Activated T-cell treated with anti-CD3 and anti-CD28 coated beads, Interleukin-2, amount 50 U/mL, for 48 hours (primary cell): ENCODE measurements around the gene HDAC1.

ENCODE experiments used
- DNase-seq, 2 experiments: peaks; one replicate each; pipeline ENCODE4 v3.0.0-alpha.2; 2020

Gene HDAC1

DNA sequence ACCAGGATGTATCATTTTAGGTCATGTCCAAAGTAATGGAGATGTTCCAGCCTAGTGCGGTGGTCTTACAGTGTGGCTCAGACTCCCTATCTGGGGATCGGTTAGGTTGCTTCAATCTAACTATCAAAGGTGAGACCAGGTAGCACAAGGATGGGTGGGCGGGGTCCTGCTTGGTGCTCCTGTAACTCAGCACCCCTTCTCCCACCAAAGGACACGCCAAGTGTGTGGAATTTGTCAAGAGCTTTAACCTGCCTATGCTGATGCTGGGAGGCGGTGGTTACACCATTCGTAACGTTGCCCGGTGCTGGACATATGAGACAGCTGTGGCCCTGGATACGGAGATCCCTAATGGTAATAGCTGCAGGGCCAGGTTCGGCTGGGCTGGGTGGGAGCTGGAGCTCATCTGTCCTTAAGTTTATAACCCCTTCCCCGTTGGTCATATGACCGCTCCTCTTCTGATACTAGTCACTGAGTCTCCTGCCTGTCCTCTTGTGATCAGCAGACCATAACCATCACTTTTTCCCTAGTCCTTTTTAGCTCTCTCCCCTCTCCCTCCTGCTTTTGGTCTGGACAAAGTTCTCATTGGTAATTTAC lies 38.8 kb downstream of the HDAC1 start:
- no peak for DNase-seq

DNA sequence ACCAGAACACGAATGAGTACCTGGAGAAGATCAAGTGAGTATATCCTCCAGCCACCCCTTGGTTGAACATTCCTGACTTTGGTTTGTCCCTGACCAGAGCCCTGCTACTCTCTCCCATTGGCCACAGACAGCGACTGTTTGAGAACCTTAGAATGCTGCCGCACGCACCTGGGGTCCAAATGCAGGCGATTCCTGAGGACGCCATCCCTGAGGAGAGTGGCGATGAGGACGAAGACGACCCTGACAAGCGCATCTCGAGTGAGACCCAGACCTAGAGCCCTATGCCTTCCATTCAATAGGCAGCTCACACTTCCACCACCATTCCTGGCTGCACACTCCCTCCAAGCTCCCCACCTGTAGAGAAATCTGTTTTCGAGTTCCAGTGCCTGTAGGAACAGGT lies 39.7 kb downstream of the HDAC1 start:
- no peak for DNase-seq

DNA sequence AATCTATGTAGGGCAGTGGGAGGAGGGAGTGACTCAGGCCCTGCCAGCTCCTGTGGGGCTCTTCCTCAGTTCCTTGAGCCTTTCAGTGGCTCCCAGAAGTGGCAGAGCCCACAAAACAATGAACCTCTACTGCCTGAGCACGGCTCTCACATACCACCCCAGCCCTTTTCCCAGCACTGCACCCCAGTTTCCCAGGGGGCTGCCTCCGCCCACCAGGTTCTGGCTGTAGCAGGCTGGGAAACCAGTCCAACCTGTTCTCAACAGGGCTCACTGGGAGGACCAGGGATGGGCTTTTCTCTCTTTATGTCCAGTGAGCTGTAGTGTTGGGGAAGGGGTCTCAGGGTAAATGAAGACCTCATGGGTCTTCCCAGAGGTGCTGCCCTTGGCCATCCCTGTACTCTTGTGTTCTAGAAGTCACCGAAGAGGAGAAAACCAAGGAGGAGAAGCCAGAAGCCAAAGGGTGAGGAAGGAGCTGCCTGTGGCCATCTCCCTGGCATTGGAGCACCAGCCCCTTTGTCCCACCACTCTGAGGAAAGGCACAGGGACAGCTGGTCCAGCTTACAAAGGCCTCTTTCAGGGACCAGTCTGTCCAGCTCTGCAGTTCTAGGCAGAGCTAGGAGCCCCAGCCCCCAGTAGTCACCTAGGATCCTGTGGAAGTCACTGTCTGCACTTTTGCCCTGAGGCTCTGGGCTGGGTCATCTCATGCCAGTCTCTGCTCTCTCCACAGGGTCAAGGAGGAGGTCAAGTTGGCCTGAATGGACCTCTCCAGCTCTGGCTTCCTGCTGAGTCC lies 40.6 kb downstream of the HDAC1 start:
- DNase-seq = no peak

DNA sequence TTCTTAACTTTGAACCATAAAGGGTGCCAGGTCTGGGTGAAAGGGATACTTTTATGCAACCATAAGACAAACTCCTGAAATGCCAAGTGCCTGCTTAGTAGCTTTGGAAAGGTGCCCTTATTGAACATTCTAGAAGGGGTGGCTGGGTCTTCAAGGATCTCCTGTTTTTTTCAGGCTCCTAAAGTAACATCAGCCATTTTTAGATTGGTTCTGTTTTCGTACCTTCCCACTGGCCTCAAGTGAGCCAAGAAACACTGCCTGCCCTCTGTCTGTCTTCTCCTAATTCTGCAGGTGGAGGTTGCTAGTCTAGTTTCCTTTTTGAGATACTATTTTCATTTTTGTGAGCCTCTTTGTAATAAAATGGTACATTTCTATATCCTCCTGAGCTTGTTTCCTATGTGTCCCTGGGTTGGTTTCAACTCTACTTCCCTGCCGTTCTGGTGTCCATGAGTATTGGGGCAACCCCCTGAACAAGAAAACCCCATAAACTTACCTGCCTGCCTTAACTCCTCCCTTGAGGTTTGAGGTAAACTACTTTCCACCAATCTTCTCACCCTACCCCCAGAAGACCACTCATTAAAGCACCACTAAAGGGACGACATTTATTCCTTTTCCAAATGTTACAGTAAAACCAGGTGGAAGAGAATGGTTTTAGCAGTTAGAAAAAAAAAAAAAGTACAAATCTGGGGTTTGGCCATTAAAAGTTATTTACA lies 41.5 kb downstream of the HDAC1 start:
- no peak for DNase-seq

DNA sequence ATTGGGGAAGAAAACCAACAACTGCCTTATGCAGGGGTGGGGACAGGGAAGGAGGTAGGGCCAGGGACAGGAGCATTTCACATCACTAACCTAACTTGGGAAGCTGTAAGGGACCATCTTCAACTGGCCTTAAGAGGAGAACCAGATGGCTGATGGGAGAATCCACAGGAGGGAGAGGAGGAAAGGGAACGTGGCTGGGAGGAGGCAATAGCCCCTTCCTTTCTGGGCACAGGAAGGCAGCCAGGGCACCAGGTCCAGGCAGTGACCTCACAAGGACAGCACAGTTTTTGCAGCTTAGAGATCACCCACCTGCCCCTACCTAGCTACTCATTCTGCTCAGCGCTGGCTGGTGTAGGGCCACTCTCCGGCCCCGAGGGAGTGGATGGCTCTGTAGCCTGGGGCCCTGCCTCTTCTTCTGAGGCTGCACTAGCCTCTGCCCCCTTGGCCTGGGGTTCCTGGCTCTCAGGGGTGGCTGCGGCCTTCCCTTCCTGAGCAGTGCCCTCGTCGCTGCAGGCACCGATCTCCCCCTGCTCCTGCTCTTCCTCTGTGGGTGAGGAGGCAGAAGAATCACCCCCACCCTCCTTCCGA lies 42.5 kb downstream of the HDAC1 start:
- DNase-seq = no peak

DNA sequence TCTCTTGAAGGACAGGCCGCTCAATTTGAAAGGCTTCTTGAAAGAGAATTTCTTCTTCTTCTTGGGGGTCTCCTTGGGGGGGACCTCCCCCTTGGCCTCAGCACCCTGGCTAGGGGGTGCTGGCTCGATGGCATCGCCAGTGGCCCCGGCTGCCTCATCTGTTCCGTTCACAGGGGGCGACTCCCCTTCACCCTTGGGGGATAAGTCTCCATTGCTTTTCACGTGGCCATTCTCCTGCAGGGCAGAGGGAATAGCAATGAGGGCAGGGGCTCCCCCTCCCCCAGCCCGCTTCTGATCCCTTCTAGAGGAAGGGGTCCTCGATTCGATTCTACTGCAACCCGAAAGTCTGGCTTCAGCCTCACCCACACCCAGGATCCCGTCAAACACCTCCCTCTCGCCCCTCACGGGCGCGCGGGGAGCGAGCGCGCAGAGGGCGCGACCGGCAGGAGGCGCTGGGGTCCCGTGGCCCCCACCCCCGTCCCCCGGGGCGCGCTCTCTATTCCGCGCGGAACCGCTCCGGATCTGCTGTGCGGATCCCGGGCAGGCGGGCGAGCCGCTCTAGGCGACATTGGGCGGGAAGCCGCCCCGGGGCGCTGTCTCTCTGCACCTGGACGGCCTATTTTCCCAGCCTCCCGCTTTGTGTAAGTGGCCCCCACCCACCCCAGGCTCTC lies 43.1 kb downstream of the HDAC1 start:
- peak; percentile 72 to 78 for DNase-seq

DNA sequence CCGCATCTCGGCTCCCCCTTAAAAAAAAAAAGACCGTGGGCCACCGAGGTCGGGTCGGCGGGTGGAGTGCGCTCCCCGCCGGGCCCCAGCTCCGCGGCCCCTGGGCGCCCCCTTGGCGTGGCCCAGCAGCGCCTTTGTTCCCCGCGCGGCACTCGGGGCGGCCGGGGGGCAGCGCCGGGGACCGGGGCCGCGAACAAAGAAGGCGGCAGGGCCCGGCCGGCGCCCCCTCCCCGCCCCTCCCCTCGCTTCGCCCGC lies 43.6 kb downstream of the HDAC1 start:
- no peak for DNase-seq

DNA sequence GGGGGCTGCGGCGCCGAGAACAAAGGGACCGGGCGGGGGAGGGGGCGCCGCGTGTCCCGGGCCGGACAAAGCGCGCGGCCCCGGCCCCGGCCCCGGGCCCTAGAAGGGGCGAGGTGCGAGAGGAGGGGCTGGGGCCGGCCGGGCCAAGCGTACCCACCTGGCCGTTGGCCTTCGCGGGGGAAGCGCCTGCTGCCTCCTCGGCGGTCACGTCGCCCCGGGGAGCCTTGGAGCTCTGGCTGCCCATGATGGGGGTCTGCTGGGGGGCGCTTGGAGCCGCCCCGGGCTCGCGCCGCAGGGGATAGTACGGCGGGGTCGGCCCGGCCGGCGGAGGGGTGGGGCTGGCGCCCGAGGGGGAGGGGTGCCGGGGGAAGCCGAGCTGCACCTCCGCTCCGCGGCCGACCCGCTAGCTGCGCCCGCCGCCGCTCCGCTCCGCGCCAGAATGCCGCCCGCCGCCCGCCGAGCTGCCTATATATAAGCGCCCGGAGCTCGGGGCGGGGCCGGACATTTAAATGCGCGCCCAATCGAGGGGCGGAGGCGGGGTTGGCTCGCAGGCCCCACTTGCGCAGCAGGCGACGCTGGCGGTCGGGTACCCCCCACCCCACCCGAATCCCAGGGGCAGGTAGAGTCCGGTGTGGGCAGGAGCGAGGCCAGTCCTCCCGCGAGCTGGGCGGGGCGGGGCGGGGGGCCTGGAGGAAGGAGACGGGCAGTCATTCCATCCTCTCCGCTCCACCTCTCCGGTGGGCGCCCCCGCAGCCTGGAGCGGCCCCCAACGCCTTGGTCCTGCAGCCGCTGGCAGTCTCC lies 44.1 kb downstream of the HDAC1 start, which contains the start of gene MARCKSL1:
TSS of gene MARCKSL1 (minus strand) at position 444 of the 801 bp plus-strand sequence. CDS start at position 244, 200 bp downstream.
- peak; percentile 89 to 91 for DNase-seq

DNA sequence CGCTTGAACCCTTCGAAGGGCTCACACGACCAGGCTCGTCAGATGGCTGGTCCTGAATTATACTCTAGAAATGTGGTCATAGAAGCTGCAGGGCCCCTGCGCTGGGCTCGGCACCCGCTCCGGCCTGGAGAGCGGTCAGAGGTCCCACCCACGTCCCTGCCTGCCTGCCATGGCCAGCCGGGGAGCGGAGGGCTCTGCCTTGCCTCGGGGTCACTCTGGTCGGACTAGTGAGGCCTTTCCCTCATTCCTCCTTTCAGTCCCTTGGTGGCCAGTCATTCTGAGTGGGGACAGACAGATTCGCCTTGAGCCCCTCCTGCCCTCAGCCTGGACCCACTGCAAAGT lies 44.7 kb downstream of the HDAC1 start:
- no peak for DNase-seq

DNA sequence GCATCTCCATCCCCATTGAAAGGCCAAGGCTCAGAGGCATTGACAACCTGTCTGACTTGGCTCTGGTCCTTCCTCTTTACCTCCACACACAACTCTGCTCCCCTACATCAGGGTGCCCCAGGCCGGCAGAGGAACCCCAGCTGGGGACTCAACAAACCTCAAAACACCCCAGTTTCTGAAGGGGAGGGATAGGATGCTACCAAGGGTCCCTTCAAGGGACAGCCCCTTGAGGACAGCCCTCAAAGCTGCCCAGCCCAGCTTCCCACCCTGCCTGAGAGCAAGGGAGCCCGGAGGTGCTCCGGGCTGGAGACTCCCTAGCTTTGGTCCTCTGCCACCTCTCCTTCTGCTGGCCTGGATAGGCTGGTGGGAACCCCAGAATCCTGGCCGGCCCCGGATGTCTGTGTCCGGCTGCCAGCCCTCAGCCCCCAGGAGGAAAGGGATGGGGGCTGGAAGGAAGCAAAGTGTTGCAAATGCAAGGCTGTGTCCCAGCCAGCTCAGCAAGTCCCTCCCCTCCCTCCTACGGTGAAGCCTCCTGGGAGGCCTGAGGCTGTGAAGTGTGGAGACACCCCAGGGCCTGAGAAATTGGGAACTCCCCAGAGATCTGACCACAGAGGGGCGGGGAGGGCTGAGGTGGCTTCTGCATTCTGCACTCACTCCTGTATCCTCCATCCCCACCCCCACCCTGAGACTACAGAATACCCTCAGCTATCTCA lies 45.2 kb downstream of the HDAC1 start:
- peak; percentile 70 to 72 for DNase-seq

DNA sequence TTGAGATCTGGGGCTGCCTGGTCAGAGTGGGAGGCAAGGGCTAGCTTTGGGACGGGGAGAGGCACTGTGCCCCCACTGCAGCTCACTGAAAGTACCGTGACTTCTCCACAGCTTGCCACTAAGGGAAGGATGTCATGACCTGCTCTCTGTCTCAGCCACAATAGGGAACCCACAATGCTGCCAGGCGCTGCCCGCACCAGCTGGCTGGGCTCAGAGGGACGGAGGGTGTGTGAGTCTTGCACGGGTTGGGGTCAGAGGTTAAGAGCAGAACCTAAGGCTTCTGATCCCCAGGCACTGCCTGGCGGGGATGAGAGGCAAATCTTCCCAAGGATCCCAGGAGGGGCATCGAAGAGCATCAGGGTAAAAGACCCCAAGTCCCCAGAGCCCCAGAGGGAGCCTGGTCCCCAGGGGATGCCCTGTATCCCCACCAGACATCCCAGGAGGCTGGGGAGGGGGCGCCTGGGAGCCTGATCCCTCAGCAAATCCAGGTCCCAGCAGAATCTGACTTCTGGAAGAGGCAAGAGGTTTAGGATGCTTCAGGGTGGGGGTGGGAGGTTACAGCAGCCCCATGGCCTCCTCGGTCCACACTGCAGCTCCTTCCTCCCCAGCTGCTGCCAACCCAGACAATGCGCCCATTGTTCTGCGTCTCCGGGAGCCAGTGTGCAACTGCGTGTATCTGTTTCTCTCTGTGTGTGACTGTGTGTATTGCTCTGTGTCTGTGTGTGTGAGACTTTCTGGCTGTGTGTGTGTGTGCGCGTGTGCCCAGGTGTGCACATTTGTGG lies 46.2 kb downstream of the HDAC1 start:
- DNase-seq = peak; percentile 46 to 48

DNA sequence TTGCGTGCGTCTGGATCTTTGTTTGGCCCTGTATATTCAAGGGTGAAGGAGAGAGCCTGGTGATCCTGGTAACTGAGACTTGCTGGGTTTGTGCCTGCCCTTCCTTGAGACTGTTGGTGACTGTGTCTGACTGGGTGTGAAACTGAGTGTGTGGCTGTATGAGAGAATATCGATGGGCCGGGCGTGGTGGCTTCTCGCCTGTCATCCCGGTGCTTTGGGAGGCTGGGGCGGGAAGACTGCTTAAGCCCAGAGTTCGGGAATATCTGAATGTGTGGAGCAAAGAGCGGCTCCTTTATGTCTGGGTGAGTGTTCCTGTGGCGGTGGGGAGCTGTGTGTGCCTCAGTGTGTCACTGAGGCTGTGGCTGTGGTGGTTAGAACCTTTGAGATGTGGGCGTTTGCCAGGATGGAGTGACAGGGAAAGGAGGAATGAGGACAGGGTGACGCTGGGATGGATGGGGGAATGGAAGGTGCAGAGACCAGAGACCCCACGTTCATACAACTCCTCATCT lies 46.8 kb downstream of the HDAC1 start:
- DNase-seq = no peak

DNA sequence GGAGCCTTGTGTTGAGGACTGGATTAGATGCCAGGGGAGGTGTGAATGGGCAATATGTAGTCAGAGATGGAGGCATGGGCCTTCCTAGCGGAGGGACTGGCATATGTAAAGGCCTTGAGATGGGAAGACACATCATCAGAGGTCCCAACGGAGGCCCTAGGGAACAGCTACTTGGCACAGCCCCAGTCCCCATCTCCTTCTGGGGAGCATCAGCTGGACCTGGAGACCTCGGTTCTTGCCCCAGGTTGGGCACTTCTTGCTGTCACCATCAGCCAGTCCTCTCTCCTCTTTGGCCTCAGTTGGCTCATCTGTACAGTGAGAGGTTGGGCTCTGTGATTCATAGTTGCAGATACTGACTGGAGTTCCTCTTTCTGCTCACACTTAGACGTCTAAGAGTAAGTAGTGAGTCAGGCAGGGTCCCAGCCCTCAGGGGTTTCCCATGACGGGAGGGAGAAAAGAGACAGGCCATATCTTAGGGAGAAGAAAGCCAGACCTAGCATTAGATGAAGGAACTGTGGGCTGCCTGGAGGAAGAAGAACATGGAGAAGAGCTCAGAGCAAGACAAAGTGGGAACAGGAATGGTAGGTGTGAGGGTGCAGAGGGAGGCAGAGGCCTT lies 47.6 kb downstream of the HDAC1 start:
- peak; percentile 59 to 64 for DNase-seq

DNA sequence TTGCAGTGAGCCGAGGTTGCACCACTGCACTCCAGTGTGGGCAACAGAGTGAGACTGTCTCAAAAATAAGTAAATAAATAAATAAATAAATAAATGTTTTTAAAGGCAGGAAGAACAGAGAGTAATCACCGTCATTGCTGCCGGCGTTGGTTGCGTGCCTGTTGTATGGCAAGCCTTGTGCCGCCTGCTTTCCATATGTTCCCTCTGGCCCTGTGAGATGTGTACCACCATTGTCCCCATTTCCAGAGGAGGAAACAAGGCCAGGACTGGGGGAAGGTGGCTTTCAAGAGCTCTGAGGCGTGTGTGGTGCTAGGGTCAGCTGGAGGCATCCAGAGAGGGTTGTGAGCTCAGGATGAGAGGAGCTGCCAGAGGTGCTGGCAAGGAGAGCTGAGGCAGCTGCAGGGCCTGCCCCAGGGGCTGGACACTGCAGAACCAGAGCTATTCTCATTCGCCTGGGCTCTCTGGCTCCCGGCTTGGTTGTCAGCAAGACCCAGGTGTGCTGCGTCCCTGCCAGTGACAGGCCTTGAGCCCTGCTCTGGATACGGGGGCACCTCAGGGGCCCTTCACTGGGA lies 49.4 kb downstream of the HDAC1 start:
- DNase-seq = no peak

DNA sequence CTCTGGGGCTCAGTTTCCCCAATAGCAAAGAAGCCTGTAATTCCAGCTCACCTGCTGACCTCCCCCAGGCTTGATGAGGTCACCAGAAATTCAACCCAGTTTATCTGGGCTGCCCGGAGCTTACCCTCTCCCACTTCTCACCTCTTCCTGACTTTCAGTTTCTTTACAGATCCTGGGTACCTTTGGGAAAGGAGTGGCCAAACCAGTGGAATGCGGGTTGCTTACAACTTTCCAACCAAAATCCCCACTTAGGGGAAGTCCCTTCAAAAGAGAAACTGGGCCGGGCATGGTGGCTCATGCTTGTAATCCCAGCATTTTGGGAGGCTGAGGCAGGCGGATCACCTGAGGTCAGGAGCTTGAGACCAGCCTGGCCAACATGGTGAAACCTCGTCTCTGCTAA lies 50.1 kb downstream of the HDAC1 start:
- no peak for DNase-seq

DNA sequence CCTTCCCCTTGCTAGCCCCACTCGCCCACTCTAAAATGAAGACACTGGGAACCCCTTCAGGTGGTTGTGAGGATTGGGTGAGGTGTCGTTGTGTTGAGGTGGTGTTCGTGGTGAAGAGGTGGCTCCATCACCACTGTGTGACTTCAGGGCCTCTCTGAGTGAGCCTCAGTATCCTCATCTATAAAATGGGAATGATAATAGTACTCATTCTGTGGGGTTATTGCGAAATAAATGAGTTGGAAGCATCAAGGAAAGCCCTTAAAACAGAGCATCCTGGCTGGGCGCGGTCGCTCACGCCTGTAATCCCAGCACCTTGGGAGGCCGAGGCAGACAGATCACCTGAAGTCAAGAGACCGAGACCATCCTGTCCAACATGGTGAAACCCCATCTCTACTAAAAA lies 50.8 kb downstream of the HDAC1 start:
- DNase-seq = no peak

DNA sequence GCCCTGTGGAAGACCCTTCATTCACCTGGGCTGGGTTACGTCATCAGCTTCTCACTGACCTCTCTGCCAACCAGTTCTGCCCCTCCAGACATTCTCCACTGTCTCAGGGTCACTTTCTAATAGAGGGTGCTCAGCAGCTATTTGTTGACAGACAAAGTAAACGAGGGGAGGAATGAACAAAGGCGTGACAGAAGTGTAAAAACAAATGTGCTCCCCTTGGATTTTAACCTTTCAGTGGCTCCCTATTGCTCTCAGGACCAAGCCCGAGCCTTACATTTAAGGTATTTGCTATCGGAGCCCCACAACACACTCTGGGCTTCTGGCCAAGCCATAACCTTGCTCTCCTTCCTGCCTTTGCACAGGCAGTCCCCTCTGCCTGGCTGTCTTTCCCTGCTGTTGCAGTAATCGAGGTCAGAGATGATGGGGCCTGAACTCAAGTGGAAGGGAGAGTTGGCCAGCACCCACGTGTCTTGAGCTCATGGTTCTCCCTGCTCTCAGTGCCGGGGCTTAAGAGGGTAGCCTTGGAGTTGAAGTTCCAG lies 53.5 kb downstream of the HDAC1 start:
- DNase-seq = no peak

DNA sequence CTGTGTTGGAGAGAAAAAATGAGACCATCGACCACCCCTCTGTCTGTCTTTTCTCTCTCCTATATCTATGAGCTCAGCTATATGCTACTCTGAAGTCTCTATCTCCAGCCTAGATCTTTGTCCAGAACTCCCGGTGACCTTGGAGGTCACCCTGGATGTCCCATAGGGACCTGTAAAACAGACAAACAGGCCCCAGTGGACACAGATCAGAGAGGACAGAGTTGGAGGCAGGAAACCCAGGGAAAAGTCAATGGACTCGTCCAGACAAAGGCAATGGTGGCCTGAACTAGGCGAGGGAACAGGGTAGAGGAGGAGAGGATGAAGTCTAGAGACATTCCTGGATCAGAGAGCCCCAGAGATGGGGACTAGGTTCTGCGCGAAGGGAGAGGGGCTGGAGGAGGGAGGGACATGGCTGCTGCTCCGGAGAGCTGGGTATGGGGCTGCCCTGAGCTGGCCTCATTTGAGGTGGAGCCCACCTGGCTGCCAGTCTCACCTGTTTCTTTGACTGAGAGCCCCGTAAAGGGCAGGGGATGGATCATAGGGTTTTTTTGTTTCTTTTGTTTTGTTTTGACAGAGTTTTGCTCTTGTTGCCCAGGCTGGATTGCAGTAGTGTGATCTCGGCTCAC lies 54.8 kb downstream of the HDAC1 start:
- DNase-seq = no peak

DNA sequence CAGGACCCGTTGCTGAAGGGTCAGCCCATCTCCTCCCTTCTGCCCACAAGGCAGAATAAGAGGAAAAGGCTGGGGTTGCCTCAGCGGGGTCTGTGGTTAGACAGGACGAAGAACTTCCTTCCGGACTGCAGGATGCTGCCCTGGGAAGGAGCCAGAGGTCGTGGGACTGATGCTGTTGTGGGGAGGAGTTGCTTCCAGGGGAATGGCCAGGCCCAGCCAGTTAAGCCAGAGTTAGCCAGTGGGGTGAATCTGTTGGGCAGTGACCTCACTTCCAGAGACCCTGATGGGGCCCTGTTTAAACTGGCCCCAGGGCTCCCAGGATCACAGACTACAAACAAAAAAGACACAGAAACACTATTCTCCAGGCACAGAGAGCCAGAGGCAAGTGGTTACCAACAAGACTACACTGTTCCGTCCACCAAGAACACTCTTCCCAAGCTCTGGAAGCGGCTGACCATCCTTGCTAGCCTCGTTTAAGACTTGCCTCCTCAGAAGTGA lies 57.4 kb downstream of the HDAC1 start:
- no peak for DNase-seq
